Measurements from ENCODE around the gene RASGRF1.
"Not testable (repeated sequence)": the region's sequence is repeated elsewhere in the genome, so short reads cannot be mapped to it uniquely, and the experiment has no call there.

The RASGRF1 gene

GRCh38 chr15:78928616-78929093 lies 161.9 kb downstream of the RASGRF1 start:
- no peak for DNase-seq

GRCh38 chr15:78928176-78928575 lies 162.4 kb downstream of the RASGRF1 start:
- not testable (repeated sequence) for DNase-seq

GRCh38 chr15:78927077-78927790 lies 163.3 kb downstream of the RASGRF1 start:
- DNase-seq, result no peak

GRCh38 chr15:78925956-78926743 lies 164.4 kb downstream of the RASGRF1 start:
- no peak for DNase-seq

- no peak for DNase-seq
These were observed 165.4 kb downstream of the RASGRF1 start for GRCh38 chr15:78925076-78925624.

- DNase-seq, result no peak
These were observed 166.9 kb downstream of the RASGRF1 start for GRCh38 chr15:78923480-78924360.

- no peak for DNase-seq
These were observed 167.6 kb downstream of the RASGRF1 start for GRCh38 chr15:78923015-78923414.

- DNase-seq, result no peak
These were observed 168.1 kb downstream of the RASGRF1 start for GRCh38 chr15:78922527-78922926.

- no peak for DNase-seq
These were observed 168.6 kb downstream of the RASGRF1 start for GRCh38 chr15:78921940-78922339.

GRCh38 chr15:78921517-78921916 lies 169.1 kb downstream of the RASGRF1 start:
- no peak for DNase-seq

- DNase-seq, result no peak
These were observed 172.7 kb downstream of the RASGRF1 start for GRCh38 chr15:78917888-78918287.

- DNase-seq, result no peak
These were observed 174.5 kb downstream of the RASGRF1 start for GRCh38 chr15:78916088-78916487.

- DNase-seq, result no peak
These were observed 175.1 kb downstream of the RASGRF1 start for GRCh38 chr15:78915341-78916087.

GRCh38 chr15:78914027-78914764 lies 176.4 kb downstream of the RASGRF1 start:
- DNase-seq, result no peak

- DNase-seq, result no peak
These were observed 177.6 kb downstream of the RASGRF1 start for GRCh38 chr15:78913012-78913411.

- DNase-seq, result no peak
These were observed 178.3 kb downstream of the RASGRF1 start for GRCh38 chr15:78912316-78912715.

- DNase-seq, result no peak
These were observed 180.3 kb downstream of the RASGRF1 start for GRCh38 chr15:78910271-78910670.

Measured in CD4-positive, alpha-beta T cell treated with Interleukin-6 for 4 hours (primary cell).